Measurements from ENCODE around the gene COPS4.
"Not testable (repeated sequence)": the region's sequence is repeated elsewhere in the genome, so short reads cannot be mapped to it uniquely, and the experiment has no call there.

COPS4 gene

DNA sequence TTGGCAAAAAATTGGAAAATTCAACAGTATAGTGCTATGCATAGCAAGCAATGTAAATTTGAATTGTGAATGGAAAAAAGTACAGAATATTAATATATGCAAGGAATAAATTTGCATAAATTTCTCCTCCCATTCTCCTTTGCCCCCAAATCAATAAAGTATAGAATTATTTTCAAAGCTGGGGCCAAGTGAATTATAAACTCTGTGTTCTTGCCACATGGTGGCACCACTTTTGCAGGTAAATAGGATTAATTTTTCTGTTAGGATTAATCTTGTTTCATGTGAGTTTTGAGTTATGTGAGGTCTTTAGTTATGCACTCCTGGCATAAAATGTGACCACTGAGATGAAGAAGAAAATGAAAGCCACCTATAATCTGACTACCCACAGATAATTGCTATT lies 19.9 kb downstream of the COPS4 start:
- TF ChIP-seq, protein P1, sequence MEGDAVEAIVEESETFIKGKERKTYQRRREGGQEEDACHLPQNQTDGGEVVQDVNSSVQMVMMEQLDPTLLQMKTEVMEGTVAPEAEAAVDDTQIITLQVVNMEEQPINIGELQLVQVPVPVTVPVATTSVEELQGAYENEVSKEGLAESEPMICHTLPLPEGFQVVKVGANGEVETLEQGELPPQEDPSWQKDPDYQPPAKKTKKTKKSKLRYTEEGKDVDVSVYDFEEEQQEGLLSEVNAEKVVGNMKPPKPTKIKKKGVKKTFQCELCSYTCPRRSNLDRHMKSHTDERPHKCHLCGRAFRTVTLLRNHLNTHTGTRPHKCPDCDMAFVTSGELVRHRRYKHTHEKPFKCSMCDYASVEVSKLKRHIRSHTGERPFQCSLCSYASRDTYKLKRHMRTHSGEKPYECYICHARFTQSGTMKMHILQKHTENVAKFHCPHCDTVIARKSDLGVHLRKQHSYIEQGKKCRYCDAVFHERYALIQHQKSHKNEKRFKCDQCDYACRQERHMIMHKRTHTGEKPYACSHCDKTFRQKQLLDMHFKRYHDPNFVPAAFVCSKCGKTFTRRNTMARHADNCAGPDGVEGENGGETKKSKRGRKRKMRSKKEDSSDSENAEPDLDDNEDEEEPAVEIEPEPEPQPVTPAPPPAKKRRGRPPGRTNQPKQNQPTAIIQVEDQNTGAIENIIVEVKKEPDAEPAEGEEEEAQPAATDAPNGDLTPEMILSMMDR (IDR thresholded peaks at IDR 0.05; ENCODE audit: borderline replicate concordance, insufficient read depth, low read depth, low read length): 0 out of 2 replicates have a peak, but pooled peaks have one; percentile 5

DNA sequence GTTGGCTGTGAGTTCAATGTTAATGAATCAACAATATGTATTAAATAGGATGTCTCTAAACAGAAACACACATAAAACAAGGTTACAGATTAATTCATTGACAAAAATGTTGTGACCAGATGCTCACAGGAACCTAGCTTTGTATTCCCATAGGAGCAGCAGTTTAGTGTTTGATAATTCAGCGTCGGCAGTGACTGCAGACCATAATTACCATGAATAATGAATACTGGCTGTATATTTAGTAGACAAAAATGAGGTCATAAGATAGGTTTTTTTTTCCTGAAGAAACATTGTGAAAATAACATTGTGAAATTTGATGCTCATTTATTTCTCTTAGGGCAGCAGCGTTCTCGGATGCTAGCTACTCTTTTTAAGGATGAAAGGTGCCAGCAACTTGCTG lies 27.8 kb downstream of the COPS4 start:
- TF ChIP-seq, protein P1 (IDR thresholded peaks at IDR 0.05; ENCODE audit: borderline replicate concordance, insufficient read depth, low read depth, low read length): no peak
- H3K4me3 ChIP-seq (ENCODE audit: low read depth, low read length): no peak overlapping the region

More for the DNA sequence above, 19.9 kb downstream of the COPS4 start:
- H3K4me3 ChIP-seq (ENCODE audit: low read depth, low read length): no peak overlapping the region

DNA sequence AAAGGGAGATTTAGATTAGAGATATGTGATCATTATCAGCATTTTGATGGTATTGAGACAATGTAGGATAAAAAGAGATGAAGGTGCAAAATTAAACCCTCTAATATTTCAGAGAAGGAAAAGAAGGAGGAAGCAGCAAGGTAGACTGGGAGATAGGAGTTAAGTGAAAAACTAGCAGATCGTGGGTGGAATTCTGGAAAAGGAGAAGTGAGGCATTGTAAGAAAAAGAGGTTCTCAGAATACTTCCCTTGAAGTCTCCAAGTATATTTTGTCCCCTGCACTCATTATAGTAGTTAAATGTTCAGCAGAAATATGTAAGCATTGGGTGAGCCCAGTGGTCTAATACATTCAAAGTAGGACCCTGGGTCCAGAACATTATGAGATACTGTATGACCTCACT lies 30.3 kb downstream of the COPS4 start:
- no peak overlapping the region for H3K4me3 ChIP-seq (ENCODE audit: low read depth, low read length)
- TF ChIP-seq, protein P1 (IDR thresholded peaks at IDR 0.05; ENCODE audit: borderline replicate concordance, insufficient read depth, low read depth, low read length): no peak

DNA sequence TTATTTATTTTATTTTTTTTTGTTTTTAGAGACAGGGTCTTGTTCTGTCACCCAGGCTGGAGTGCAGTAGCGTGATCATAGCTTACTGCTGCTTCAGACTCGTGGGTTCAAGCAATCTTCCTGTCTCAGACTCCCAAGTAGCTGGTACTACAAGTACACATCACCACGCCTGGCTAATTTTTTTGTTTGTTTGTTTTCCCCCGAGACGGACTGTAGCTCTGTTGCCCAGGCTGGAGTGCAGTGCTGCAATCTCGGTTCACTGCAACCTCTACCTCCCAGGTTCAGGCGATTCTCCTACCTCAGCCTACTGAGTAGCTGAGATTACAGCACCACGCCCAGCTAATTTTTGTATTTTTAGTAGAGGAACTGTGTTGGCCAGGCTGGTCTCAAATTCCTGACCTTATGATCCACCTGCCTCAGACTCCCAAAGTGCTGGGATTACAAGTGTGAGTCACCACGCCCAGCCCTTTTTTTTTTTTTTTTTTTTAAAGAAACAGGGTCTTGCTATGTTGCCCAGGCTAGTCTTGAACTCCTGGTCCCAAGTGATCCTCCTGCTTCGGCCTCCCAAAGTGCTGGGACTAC lies 32.2 kb downstream of the COPS4 start:
- TF ChIP-seq, protein P1 (IDR thresholded peaks at IDR 0.05; ENCODE audit: borderline replicate concordance, insufficient read depth, low read depth, low read length): no peak
- H3K4me3 ChIP-seq (ENCODE audit: low read depth, low read length): no peak overlapping the region

DNA sequence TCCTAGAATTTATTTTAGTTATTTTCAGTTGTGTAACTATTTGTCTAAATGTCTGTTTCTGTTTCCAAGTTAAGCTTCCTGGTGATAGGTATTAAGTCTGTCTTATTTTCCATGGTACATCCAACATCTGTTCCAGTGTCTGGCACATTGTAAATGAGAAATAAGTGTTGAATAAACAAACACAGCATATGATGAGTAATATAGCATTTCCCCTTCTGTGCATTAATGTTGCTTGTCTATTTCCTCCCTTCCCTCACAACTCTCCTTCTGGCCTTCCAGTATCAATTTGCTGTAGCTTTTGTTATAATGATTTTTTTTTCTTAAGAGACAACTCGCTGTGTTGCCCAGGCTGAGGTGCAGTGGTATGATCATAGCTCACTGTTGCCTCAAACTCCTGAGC lies 36.1 kb downstream of the COPS4 start:
- H3K4me3 ChIP-seq (ENCODE audit: low read depth, low read length): no peak overlapping the region
- TF ChIP-seq, protein P1 (IDR thresholded peaks at IDR 0.05; ENCODE audit: borderline replicate concordance, insufficient read depth, low read depth, low read length): no peak

DNA sequence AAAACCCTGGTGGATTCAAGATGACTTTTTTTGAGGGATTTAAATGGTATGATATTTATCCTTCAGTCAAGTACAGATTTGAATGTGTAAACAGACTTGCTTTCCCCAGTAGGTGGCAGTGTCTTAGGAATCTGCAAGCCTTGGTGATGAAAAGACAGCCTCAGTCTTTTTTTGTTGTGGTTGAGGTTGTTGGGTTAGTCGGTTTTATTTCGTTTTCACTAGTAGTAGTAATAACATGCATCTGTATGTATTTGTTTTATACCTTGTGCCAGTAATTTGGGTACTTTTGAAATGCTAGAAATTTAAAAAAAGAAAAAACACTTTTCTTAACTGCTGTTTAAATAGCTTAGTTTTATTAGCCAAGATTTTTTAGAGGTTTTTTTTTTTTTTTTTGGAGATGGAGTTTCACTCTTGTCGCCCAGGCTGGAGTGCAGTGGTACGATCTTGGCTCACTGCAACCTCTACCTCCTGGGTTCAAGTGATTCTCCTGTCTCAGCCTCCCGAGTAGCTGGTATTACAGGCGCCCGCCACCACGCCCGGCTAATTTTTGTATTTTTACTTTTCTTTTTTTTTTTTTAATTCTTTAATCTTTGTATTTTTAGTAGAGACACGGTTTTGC lies 39.2 kb downstream of the COPS4 start:
- TF ChIP-seq, protein P1 (IDR thresholded peaks at IDR 0.05; ENCODE audit: borderline replicate concordance, insufficient read depth, low read depth, low read length): peak; percentile 59; the same call in 1 of the 2 replicates
- no peak overlapping the region for H3K4me3 ChIP-seq (ENCODE audit: low read depth, low read length)

DNA sequence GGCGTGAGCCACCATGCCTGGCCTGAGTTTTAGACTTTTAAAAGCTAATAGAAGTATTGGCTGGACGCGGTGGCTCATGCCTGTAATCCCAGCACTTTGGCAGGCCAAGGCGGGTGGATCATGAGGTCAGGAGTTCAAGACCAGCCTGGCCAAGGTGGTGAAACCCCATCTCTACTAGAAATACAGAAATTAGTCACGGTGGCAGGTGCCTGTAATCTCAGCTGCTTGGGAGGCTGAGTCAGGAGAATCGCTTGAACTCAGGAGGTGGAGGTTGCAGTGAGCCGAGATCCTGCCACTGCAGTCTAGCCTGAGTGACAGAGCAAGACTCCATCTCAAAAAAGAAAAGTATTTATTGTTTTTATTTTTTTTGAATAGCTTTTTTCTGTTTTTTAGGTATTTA lies 39.8 kb downstream of the COPS4 start:
- H3K4me3 ChIP-seq (ENCODE audit: low read depth, low read length): not testable (repeated sequence)

Data from GM12875 (cell line).